Sciatic nerve (tissue), 2 donors: ENCODE results near the gene ABHD11. TPM values are rescaled to one million over a fixed set of nuclear protein-coding genes. Genes with fewer than 3 reads are reported as not detected.
A peak's percentile ranks its signal among the peaks of the same experiment; 100 is the strongest.

ENCODE experiments used
- ATAC-seq: fragments of 200-7000 bp; cut with Tn5 transposase; one replicate; pipeline ENCODE4 v1.9.1; 2020; ENCODE audit warnings: mild to moderate bottlenecking, moderate library complexity
- DNase-seq: peaks from one replicate; pipeline ENCODE4 v3.0.0-alpha.2; 2020; ENCODE audit warnings: low spot score
- intact Hi-C: fragments of 100-400 bp; cut with DNase I; formaldehyde crosslinking; loops from one replicate; pipeline ENCODE4 v1.14.2; 2022
- microRNA-seq: library from miRNA; unstranded; fragments of <30 nt; microRNA quantifications from one replicate; pipeline ENCODE4 v1.2.0, GENCODE V29; 2020
- total RNA-seq: library from RNA; stranded (reverse); fragmentation: NEBNext Ultra II Directional; extraction: Animal tissue kit (Norgen Biotek cat#: 25700); gene quantifications from one replicate; pipeline ENCODE4 v1.2.1, GENCODE V29; 2021
- donor health status: DM: no; HTN: no; CAD: no.
- donor health status: DM: no; HTN: no; CAD: no.

The ABHD11 gene
- total RNA-seq, 1 donor from 2014 or later: 10.7 TPM

DNA sequence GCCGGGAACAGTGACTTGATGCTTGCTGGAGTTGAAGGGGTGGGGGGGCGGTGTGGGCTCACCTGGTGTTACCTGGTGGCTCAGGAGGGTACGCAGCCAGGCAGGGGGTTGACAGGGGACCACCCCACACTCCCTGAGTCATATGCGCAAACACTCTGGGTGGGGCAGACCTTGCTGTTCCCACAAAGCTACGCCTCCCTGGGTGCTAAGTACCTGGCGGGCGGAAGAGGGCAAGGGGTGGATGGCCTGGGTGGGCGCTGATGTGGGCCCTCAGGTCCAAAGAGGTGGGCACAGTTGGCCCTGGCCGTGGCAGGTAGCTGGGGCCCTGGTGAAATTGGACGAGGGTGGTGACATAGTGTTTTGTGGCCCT lies 33.1 kb downstream of the ABHD11 start:
- intact Hi-C loops: no loop called here
- ATAC-seq (no peak), DNase-seq (no peak)

DNA sequence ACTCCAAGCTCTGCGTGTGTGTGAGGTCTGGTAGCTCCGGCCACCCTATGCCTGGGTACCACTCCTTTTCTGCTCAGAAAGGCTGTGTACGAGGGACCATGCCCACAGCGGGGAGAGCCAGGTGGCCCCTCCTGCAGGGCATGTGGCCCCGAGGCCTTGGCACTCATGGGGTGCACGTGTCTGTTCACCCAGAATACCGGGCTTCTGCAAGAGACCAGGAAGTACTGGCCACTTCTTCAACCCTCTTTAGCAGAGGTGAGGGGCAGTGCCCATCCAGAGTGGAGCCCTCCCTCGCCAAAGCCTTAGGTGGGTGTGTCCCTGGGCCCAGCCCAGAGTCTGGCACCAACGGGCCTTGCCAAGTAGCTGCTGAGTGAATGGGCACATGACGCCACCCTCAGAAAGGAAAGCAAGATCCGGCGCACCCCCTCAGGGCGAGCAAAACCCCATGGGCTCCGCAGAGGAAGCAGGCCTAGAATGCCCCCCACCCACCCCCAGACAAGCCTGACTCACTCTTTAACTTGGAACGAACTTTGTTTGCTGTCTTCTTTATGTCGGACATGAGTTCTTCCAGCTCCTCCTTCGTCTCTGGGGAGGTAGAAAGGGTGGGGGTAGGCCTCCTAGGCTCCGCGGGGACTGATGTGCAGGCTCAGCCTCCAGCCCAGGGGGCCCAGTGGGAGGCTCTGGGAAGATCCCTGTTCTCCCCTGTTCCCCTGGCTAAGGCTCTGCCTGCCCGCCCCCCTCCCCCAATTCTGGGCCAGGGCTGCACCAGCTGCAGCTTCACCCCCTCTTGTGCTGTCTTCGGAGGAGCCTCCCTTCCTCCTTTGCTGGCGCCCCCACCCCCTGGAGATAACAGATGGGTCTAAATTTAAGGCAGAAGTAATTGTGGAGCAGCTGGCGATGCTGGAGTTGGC lies 33.7 kb downstream of the ABHD11 start:
- intact Hi-C loops: no loop called here
- DNase-seq: no peak
- ATAC-seq: no peak

DNA sequence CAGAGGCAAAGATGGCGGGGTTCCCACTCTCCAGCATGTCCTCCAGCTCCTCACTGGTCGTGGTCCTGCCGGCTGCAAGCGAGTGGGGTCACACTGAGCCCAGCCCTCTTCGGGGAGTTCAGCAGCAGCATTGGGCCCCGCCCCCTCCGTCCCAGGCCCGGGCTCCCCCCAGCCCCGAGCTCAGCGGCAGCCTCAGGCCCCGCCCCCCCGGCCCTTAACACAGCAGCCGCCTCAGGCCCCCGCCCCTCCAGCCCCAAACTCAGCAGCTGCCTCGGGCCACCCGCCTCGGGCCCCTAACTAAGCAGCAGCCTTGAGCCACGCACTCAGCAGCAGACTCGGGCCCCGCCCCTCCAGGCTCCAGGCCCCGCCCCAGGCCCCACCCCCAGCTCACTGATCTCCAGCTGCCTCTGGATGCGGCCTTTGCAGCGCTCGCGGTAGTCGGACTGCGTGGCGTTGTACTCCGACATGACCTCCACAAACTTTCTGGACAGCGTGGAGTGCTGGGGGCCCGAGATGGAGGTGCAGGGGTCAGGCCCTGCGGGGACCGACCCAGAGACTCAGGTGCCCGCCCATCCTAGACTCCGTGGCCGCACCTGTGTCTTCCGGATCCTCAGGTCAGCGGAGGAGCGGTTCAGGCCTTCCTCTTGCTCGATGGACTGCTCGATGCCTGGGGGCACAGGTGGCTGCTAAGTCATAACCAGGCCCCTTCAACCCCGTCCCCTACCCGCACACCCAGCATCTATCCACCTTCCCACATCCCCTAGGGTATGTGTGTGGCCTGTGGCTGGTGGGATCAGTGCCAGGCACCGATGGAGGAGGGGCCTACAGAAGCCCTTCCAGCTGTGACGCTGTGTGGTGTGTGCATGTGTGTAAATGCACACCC lies 34.6 kb downstream of the ABHD11 start:
- peak; percentile 80 for DNase-seq
- intact Hi-C loops: no loop called here
- peak; percentile 83 for ATAC-seq

DNA sequence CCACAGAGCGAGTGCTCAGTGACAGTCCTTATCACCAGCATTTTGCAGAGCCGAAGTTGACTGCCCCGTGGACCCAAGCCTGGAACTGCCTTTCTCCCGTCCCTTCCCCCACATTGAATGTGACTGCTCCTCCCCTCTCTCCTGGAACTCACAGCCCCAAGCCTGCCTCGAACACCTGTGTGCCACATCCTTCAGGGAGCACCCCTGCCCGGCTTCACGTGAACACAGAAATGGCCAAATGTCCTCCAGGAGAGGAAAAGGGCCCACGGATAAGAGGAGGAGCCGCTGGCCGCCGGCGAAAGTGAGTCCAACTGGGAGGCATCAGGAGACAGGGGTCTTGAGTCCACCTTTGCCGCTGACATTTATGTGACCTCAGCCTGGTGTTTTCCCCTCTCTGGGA lies 35.4 kb downstream of the ABHD11 start:
- no peak for ATAC-seq
- intact Hi-C loops: no loop called here
- DNase-seq: no peak

DNA sequence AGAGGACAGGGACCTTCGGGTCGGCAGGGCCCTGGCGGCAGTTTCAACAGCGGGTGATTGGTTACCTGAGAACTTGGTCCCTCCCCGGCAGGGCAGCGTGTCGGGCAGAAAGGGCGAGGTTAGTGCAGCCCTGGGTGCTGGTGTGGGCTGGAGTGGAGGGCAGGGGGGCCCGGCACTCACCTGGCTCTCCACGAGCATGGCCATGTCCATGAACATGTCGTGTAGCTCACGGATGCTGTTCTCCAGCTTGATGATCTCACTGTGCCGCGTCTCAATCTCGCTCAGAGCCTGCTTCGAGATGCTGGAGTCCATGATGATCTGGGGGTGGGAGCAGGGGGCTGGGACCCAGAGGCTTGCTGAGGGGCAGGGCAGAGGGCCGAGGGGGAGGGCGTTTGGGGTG lies 35.9 kb downstream of the ABHD11 start:
- intact Hi-C loops: no loop called here
- ATAC-seq: no peak
- no peak for DNase-seq

DNA sequence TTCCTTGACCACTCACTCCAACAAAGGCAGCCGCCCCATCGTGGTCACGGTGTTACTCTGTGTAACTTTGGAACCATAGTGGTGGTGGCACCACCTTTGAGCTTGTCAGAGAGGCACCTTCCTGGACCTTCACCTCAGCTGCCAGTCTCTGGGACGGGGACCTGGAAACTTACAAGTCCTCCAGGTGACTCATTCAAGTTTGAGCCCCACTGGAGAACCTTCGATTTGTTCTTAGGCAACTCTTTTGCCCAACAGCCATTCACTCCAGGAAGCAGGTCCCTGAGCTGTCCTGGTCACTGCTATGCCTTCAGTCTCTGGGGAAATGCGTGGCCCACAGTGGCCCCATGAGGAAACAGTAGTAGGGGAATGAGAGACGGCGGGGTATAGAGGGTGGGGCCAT lies 36.4 kb downstream of the ABHD11 start:
- no peak for DNase-seq
- intact Hi-C loops: no loop called here
- ATAC-seq: no peak

DNA sequence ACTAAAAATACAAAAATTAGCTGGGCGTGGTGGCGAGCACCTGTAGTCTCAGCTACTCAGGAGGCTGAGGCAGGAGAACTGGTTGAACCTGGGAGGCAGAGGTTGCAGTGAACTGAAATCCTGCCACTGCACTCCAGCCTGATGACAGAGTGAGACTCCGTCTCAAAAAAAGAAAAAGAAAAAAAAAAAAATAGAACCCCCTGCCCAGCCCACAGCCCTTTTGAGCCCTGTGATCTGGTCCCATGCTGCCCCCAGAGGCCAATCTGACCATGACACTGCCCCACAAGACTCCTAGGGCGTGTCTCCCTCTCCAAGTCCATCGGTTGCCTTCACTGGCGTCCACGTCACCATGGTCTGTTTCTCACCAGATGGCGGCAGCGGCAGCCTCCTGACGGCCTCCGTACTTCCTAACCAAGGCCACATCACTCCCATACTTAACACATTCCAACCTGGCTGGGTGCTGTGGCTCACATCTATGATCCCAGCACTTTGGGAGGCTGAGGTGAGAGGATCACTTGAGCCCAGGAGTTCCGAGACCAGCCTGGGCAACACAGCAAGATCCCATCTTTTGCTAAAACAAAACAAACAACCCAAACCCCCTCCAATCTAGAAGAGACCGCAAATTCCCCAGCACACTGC lies 37.1 kb downstream of the ABHD11 start:
- ATAC-seq (no peak), DNase-seq (no peak)
- intact Hi-C loops: no loop called here

DNA sequence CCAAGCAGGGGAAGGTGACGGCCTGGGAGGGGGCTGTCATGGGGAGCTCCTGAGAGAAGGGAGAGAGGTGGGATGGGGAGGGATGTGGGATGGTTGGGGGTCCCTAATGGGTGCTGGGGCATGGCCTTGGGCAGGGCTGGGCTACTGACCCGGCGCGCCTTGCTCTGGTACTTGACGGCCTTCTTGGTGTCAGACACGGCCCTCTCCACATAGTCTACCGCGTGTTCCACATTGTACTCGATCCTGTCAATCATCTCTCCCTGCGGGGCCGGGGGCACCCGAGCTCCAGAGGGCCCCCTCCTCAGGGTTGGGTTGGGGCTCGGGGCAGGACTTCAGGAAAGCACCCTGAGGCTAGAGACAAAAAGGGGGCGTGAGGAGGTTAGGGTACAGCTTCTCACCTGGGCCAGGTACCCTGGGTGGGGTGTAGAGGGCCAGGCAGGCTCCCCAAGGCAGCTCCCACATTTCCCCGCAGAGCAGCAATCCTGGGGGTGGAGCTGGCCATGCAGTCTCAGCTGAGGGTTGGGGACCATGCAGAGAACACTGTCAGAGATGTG lies 37.9 kb downstream of the ABHD11 start:
- DNase-seq (no peak), ATAC-seq (no peak)
- intact Hi-C loops: no loop called here

GRCh38 chr7:73700069-73700423 lies 38.6 kb downstream of the ABHD11 start:
- ATAC-seq (no peak), DNase-seq (no peak)
- intact Hi-C loops: no loop called here

GRCh38 chr7:73699370-73700068 lies 39.1 kb downstream of the ABHD11 start:
- intact Hi-C loops: no loop called here
- no peak for ATAC-seq
- DNase-seq: no peak

DNA sequence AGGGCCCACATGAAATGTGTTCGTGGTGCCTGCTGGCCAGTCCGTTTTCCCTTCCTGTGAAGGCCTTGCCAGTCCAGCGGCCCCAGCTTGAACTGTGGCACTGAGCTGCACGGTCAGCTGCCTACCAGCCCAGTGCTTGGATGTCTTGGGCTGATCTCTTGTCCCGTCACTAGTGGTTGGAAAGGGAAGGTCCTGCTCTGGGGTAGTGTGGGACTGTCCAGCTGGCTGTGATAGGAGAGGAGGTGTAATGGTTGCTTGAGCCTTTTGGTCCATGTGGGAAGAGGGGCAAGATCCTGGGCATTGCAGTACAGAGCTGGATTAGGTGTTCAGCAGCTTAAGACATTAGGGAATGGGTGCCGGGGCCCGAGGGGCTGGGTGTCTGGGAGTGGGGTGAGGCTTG lies 40.2 kb downstream of the ABHD11 start:
- intact Hi-C loops: no loop called here
- ATAC-seq (no peak), DNase-seq (no peak)

DNA sequence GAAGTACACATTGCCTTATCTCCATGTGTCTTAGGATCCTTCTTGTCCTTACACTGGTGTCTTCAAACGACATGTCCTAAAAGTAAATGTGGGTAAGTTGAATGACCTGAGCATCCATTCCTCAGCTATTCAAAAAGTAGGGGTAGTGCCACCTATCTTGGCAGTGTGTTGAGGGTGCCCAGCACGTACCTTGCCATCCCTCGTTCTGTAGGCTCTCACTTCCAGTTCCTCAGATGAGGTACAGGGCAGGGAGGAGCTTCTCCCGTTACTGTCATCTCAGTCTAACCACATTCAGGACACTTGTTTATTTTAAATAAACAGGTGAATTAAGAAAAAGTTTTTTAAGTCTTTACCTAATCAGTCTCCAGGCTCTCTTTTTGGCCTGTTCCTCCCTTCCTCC lies 42.2 kb downstream of the ABHD11 start:
- ATAC-seq (no peak), DNase-seq (no peak)
- intact Hi-C loops: no loop called here

GRCh38 chr7:73690646-73691045 lies 48.0 kb downstream of the ABHD11 start:
- no peak for DNase-seq
- intact Hi-C loops: no loop called here
- ATAC-seq: no peak

- DNase-seq: no peak
- intact Hi-C loops: no loop called here
- no peak for ATAC-seq
Observed at GRCh38 chr7:73688288-73688687, 50.3 kb downstream of the ABHD11 start.

Small RNA genes within 50 kb of the gene (microRNA-seq; reads per million reads assigned to microRNA genes)
- not detected for gene MIR4284

Other genes starting within 250 kb of the ABHD11 start
- 66.9 TPM for gene BAZ1B, start 216.5 kb downstream of the ABHD11 start, total RNA-seq
- gene BCL7B, start 181.1 kb downstream of the ABHD11 start, total RNA-seq: 38.6 TPM
- 27.1 TPM for gene TBL2, start 160.2 kb downstream of the ABHD11 start, total RNA-seq
- gene MLXIPL, start 114.3 kb downstream of the ABHD11 start, total RNA-seq: 23.8 TPM
- 4.5 TPM for gene VPS37D, start 71.0 kb downstream of the ABHD11 start, total RNA-seq
- gene DNAJC30, start 55.3 kb downstream of the ABHD11 start, total RNA-seq: 10.5 TPM
- 47.4 TPM for gene BUD23, start 55.2 kb downstream of the ABHD11 start, total RNA-seq
- gene STX1A, start 19.1 kb downstream of the ABHD11 start, total RNA-seq: 7.5 TPM
- gene CLDN3, start 31.5 kb upstream of the ABHD11 start, total RNA-seq: not detected
- gene CLDN4, start 92.2 kb upstream of the ABHD11 start, total RNA-seq: 0.85 TPM
- gene METTL27, start 103.7 kb upstream of the ABHD11 start, total RNA-seq: 6.2 TPM
- gene TMEM270, start 122.4 kb upstream of the ABHD11 start, total RNA-seq: not detected